ENCODE results near the gene GLYATL1. TPM values are rescaled to one million over a fixed set of nuclear protein-coding genes. Genes with fewer than 3 reads are reported as not detected.

GLYATL1 gene
- total and polyA plus RNA-seq, 2 experiments from 2014 or later = 7.9 to 12.6 TPM

DNA sequence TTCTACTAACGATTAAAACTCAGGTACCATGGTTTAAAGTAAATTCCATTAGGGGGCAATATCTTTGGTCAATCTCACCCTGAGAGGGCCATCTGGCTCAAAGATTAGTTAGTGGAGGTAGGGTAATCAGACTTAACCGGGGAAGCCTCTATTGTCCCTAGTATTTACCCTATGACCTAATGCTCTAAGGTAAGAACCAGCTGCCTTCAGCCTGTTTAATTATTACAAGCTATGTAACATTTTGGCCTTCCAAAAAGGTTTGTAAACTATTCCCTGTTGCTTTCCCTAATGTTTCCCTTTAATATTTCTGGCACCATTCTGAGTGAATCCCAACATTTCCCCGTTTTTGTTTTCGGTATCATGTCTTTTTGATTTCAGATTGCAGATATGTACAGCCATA is 15.1 kb upstream of the GLYATL1 start:
- Histone ChIP-seq H3K4me1 (ENCODE audit: insufficient read depth) (peaks cover 43% of the 10 kb centered on the region), H2AFZ (no peak overlapping the region), H3K27ac (ENCODE audit: low read depth) (peak overlapping the region; percentile 6; the same call in 1 of the 2 replicates), H3F3A (replicated peaks; ENCODE audit: low read depth) (no peaks in the 10 kb centered on the region), H4K20me1 (replicated peaks; ENCODE audit: insufficient read depth) (no peaks in the 10 kb centered on the region), H3K79me2 (replicated peaks; ENCODE audit: insufficient read depth) (no peaks in the 10 kb centered on the region), H3K4me2 (peak overlapping the region; percentile 41; the same call in 1 of the 2 replicates), H3K27me3 (ENCODE audit: insufficient read depth) (no peaks in the 10 kb centered on the region), H3K36me3 (ENCODE audit: insufficient read depth) (no peaks in the 10 kb centered on the region), H3K9me2 (ENCODE audit: insufficient read depth) (no peaks in the 10 kb centered on the region), H3K4me3 (no peak overlapping the region)
- peak overlapping the region; percentile 85; the same call in 1 of the 2 replicates for H3K27ac Mint-ChIP-seq
- H3K36me3 Mint-ChIP-seq (ENCODE audit: low read depth) = no peaks in the 10 kb centered on the region
- no peak for DNase-seq (ENCODE audit: low spot score)
- no peak for TF ChIP-seq POLR2AphosphoS5 (IDR thresholded peaks at IDR 0.05; ENCODE audit: low read depth)
- TF ChIP-seq, protein P1, sequence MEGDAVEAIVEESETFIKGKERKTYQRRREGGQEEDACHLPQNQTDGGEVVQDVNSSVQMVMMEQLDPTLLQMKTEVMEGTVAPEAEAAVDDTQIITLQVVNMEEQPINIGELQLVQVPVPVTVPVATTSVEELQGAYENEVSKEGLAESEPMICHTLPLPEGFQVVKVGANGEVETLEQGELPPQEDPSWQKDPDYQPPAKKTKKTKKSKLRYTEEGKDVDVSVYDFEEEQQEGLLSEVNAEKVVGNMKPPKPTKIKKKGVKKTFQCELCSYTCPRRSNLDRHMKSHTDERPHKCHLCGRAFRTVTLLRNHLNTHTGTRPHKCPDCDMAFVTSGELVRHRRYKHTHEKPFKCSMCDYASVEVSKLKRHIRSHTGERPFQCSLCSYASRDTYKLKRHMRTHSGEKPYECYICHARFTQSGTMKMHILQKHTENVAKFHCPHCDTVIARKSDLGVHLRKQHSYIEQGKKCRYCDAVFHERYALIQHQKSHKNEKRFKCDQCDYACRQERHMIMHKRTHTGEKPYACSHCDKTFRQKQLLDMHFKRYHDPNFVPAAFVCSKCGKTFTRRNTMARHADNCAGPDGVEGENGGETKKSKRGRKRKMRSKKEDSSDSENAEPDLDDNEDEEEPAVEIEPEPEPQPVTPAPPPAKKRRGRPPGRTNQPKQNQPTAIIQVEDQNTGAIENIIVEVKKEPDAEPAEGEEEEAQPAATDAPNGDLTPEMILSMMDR (conservative IDR thresholded peaks at IDR 0.05; ENCODE audit: low read depth in 2 of 2) = no peak
- TF ChIP-seq ZNF114 (CRISPR knock-in tag; IDR thresholded peaks at IDR 0.05) = no peak
- ATAC-seq = no peak
- H3K9me3 Mint-ChIP-seq = no peaks in the 10 kb centered on the region
- peaks cover 46% of the 10 kb centered on the region for H3K4me1 Mint-ChIP-seq
- H3K4me3 Mint-ChIP-seq = no peak overlapping the region
- peaks cover 5% of the 10 kb centered on the region for H3K27me3 Mint-ChIP-seq (ENCODE audit: insufficient read depth, low read depth, poor library complexity)

DNA sequence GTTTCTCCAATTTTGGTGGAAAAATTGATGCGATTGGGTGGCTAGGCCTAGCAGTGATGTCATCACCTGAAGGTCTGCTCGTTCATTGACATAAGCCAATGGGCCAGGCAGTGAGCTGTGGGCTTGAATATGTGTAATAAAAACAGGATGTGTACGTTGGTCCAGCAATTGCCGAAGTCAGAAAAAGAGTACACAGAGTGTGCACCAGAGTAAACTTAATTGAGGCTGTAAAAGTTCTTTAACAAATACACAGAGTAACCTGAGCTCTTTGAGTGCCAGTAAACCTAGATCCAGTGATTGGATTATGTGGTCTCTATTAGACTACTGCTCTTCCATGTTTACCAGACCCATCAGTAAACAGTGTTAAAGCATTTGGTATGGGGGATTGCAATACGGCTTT is 13.0 kb upstream of the GLYATL1 start:
- H4K20me1 ChIP-seq (replicated peaks; ENCODE audit: insufficient read depth) = no peaks in the 10 kb centered on the region
- no peaks in the 10 kb centered on the region for H3K79me2 ChIP-seq (replicated peaks; ENCODE audit: insufficient read depth)
- H3K27ac Mint-ChIP-seq = peak overlapping the region; percentile 75; the same call in 1 of the 2 replicates
- H3K4me1 ChIP-seq (ENCODE audit: insufficient read depth) = peaks cover 51% of the 10 kb centered on the region
- peaks cover 53% of the 10 kb centered on the region for H3K4me1 Mint-ChIP-seq
- no peak overlapping the region for H3K4me2 ChIP-seq
- H3K27me3 ChIP-seq (ENCODE audit: insufficient read depth) = no peaks in the 10 kb centered on the region
- H3K9me2 ChIP-seq (ENCODE audit: insufficient read depth) = no peaks in the 10 kb centered on the region
- DNase-seq (ENCODE audit: low spot score) = no peak
- no peak for ATAC-seq
- no peaks in the 10 kb centered on the region for H3K36me3 ChIP-seq (ENCODE audit: insufficient read depth)
- H3K36me3 Mint-ChIP-seq (ENCODE audit: low read depth) = no peaks in the 10 kb centered on the region
- H3K4me3 ChIP-seq = no peak overlapping the region
- H3F3A ChIP-seq (replicated peaks; ENCODE audit: low read depth) = no peaks in the 10 kb centered on the region
- no peaks in the 10 kb centered on the region for H3K9me3 Mint-ChIP-seq
- H2AFZ ChIP-seq = no peak overlapping the region
- no peak overlapping the region for H3K27ac ChIP-seq (ENCODE audit: low read depth)
- no peak overlapping the region for H3K4me3 Mint-ChIP-seq
- peaks cover 5% of the 10 kb centered on the region for H3K27me3 Mint-ChIP-seq (ENCODE audit: insufficient read depth, low read depth, poor library complexity)
- TF ChIP-seq ZNF331 (CRISPR knock-in tag; IDR thresholded peaks at IDR 0.05; ENCODE audit: low read depth) (no peak), EZH2phosphoT487 (IDR thresholded peaks at IDR 0.05; ENCODE audit: unreplicated experiment) (no peak), NANOG (IDR thresholded peaks at IDR 0.05; ENCODE audit: borderline replicate concordance) (no peak)
- TF ChIP-seq, protein P2, sequence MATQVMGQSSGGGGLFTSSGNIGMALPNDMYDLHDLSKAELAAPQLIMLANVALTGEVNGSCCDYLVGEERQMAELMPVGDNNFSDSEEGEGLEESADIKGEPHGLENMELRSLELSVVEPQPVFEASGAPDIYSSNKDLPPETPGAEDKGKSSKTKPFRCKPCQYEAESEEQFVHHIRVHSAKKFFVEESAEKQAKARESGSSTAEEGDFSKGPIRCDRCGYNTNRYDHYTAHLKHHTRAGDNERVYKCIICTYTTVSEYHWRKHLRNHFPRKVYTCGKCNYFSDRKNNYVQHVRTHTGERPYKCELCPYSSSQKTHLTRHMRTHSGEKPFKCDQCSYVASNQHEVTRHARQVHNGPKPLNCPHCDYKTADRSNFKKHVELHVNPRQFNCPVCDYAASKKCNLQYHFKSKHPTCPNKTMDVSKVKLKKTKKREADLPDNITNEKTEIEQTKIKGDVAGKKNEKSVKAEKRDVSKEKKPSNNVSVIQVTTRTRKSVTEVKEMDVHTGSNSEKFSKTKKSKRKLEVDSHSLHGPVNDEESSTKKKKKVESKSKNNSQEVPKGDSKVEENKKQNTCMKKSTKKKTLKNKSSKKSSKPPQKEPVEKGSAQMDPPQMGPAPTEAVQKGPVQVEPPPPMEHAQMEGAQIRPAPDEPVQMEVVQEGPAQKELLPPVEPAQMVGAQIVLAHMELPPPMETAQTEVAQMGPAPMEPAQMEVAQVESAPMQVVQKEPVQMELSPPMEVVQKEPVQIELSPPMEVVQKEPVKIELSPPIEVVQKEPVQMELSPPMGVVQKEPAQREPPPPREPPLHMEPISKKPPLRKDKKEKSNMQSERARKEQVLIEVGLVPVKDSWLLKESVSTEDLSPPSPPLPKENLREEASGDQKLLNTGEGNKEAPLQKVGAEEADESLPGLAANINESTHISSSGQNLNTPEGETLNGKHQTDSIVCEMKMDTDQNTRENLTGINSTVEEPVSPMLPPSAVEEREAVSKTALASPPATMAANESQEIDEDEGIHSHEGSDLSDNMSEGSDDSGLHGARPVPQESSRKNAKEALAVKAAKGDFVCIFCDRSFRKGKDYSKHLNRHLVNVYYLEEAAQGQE (IDR thresholded peaks at IDR 0.05; ENCODE audit: unreplicated experiment) = no peak
- TF ChIP-seq, protein P3, sequence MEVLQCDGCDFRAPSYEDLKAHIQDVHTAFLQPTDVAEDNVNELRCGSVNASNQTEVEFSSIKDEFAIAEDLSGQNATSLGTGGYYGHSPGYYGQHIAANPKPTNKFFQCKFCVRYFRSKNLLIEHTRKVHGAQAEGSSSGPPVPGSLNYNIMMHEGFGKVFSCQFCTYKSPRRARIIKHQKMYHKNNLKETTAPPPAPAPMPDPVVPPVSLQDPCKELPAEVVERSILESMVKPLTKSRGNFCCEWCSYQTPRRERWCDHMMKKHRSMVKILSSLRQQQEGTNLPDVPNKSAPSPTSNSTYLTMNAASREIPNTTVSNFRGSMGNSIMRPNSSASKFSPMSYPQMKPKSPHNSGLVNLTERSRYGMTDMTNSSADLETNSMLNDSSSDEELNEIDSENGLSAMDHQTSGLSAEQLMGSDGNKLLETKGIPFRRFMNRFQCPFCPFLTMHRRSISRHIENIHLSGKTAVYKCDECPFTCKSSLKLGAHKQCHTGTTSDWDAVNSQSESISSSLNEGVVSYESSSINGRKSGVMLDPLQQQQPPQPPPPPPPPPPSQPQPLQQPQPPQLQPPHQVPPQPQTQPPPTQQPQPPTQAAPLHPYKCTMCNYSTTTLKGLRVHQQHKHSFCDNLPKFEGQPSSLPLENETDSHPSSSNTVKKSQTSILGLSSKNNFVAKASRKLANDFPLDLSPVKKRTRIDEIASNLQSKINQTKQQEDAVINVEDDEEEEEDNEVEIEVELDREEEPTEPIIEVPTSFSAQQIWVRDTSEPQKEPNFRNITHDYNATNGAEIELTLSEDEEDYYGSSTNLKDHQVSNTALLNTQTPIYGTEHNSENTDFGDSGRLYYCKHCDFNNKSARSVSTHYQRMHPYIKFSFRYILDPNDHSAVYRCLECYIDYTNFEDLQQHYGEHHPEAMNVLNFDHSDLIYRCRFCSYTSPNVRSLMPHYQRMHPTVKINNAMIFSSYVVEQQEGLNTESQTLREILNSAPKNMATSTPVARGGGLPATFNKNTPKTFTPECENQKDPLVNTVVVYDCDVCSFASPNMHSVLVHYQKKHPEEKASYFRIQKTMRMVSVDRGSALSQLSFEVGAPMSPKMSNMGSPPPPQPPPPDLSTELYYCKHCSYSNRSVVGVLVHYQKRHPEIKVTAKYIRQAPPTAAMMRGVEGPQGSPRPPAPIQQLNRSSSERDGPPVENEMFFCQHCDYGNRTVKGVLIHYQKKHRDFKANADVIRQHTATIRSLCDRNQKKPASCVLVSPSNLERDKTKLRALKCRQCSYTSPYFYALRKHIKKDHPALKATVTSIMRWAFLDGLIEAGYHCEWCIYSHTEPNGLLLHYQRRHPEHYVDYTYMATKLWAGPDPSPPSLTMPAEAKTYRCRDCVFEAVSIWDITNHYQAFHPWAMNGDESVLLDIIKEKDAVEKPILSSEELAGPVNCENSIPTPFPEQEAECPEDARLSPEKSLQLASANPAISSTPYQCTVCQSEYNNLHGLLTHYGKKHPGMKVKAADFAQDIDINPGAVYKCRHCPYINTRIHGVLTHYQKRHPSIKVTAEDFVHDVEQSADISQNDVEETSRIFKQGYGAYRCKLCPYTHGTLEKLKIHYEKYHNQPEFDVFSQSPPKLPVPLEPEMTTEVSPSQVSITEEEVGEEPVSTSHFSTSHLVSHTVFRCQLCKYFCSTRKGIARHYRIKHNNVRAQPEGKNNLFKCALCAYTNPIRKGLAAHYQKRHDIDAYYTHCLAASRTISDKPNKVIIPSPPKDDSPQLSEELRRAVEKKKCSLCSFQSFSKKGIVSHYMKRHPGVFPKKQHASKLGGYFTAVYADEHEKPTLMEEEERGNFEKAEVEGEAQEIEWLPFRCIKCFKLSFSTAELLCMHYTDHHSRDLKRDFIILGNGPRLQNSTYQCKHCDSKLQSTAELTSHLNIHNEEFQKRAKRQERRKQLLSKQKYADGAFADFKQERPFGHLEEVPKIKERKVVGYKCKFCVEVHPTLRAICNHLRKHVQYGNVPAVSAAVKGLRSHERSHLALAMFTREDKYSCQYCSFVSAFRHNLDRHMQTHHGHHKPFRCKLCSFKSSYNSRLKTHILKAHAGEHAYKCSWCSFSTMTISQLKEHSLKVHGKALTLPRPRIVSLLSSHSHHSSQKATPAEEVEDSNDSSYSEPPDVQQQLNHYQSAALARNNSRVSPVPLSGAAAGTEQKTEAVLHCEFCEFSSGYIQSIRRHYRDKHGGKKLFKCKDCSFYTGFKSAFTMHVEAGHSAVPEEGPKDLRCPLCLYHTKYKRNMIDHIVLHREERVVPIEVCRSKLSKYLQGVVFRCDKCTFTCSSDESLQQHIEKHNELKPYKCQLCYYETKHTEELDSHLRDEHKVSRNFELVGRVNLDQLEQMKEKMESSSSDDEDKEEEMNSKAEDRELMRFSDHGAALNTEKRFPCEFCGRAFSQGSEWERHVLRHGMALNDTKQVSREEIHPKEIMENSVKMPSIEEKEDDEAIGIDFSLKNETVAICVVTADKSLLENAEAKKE (CRISPR knock-in tag; IDR thresholded peaks at IDR 0.05) = no peak
- TF ChIP-seq, protein P1 (conservative IDR thresholded peaks at IDR 0.05; ENCODE audit: low read depth in 2 of 2) = no peak
